Panc1 (cell line): ENCODE data around the gene MYO3B. TPM values are rescaled to one million over a fixed set of nuclear protein-coding genes. Genes with fewer than 3 reads are reported as not detected.

Experiments used
- ATAC-seq: fragments of 200-7000 bp; cut with Tn5 transposase; 2 replicates; pipeline ENCODE4 v1.9.1; 2020; ENCODE audit warnings: mild to moderate bottlenecking, moderate library complexity
- BruUV-seq: library from RNA; stranded (reverse); fragments of 400-500 nt; replicated peaks from 2 replicates; lab custom pipeline; 2021; lab: Mats Ljungman, UMichigan
- CTCF ChIA-PET: fragments of 300-600 bp; sonication (Branson Sonifier 250); formaldehyde crosslinking; loops from one replicate; lab custom pipeline; 2022; ENCODE audit warnings: antibody characterized with exemption; lab: Charles Lee
- POLR2A ChIA-PET: fragments of 300-600 bp; sonication (Branson Sonifier 250); formaldehyde crosslinking; loops from one replicate; lab custom pipeline; 2022; ENCODE audit warnings: antibody characterized with exemption; lab: Charles Lee
- DNase-seq: peaks from one replicate; pipeline ENCODE4 v3.0.0-alpha.2; 2010; ENCODE audit warnings: low read depth, low spot score
- H3K27ac ChIP-seq: 2 replicates; pipeline ENCODE4 v1.5.1; 2011; ENCODE audit warnings: mild to moderate bottlenecking, low read length, inconsistent platforms
- H3K27me3 ChIP-seq: fragments of 200-500 bp; sonication (Bioruptor generic); 2 replicates; pipeline ENCODE4 v1.6.0; 2014; ENCODE audit warnings: low read length, inconsistent platforms; ENCODE audit not compliant: control insufficient read depth, insufficient read depth
- H3K36me3 ChIP-seq: fragments of 200-500 bp; sonication (Bioruptor generic); 2 replicates; pipeline ENCODE4 v1.5.1; 2014; ENCODE audit warnings: inconsistent platforms, mild to moderate bottlenecking, low read length, moderate library complexity; ENCODE audit not compliant: control insufficient read depth, insufficient read depth
- H3K4me1 ChIP-seq: 2 replicates; pipeline ENCODE4 v1.5.1; 2011; ENCODE audit warnings: inconsistent platforms, mild to moderate bottlenecking, low read length, moderate library complexity; ENCODE audit not compliant: control insufficient read depth, insufficient read depth
- H3K4me3 ChIP-seq, 2 experiments: 2 replicates each; pipeline ENCODE4 v1.5.1; 2011 to 2012; ENCODE audit warnings: low read depth in 2 of 2, low read length in 2 of 2, mild to moderate bottlenecking in 2 of 2, inconsistent platforms in 1 of 2, moderate library complexity in 1 of 2
- H3K9me3 ChIP-seq: fragments of 200-500 bp; sonication (Bioruptor generic); 2 replicates; pipeline ENCODE4 v1.5.1; 2014; ENCODE audit warnings: low read depth, mild to moderate bottlenecking, inconsistent platforms, low read length, moderate library complexity; ENCODE audit not compliant: control insufficient read depth, insufficient read depth
- CTCF ChIP-seq: fragments of 450-650 bp; IDR thresholded peaks from 2 replicates; pipeline ENCODE4 v1.5.1; 2017; ENCODE audit warnings: mild to moderate bottlenecking
- POLR2AphosphoS5 ChIP-seq: IDR thresholded peaks from 2 replicates; pipeline ENCODE4 v1.6.1; 2012; ENCODE audit warnings: mild to moderate bottlenecking, low read depth, low read length, moderate library complexity
- REST ChIP-seq, 2 experiments: IDR thresholded peaks; 2 replicates each; pipeline ENCODE4 v1.6.1; 2011 to 2012; ENCODE audit warnings: low read depth in 2 of 2, control low read depth in 1 of 2, low read length in 1 of 2, mild to moderate bottlenecking in 1 of 2, moderate library complexity in 1 of 2; ENCODE audit not compliant: insufficient read depth in 1 of 2
- SIN3A ChIP-seq: IDR thresholded peaks from 2 replicates; pipeline ENCODE4 v1.6.1; 2012; ENCODE audit warnings: low read depth, mild to moderate bottlenecking, low read length, moderate library complexity, borderline replicate concordance; ENCODE audit not compliant: insufficient read depth
- TCF7L2 ChIP-seq: IDR thresholded peaks from 2 replicates; pipeline ENCODE4 v1.6.1; 2011; ENCODE audit warnings: mild to moderate bottlenecking, low read depth, low read length, inconsistent platforms
- in situ Hi-C: cut with HindIII; loops from 2 replicates; pipeline ENCODE4 v1.10.0; 2016; ENCODE audit warnings: low sequenced_read_pairs, low pct_unique_long_range_greater_than_20kb
- intact Hi-C: fragments of 100-400 bp; cut with micrococcal nuclease; formaldehyde crosslinking; loops from one replicate; pipeline ENCODE4 v1.10.0; 2022; ENCODE audit not compliant: unreplicated experiment
- total RNA-seq: library from RNA; stranded (reverse); gene quantifications from one replicate; pipeline ENCODE4 v1.2.1, GENCODE V29; 2021; ENCODE audit not compliant: unreplicated experiment

Gene MYO3B
- total RNA-seq, 1 experiment from 2014 or later = 0.05 TPM

GRCh38 chr2:170264865-170265264 lies 86.9 kb downstream of the MYO3B start:
- POLR2A ChIA-PET = no interaction called here
- H3K4me3 ChIP-seq = no peak overlapping the region
- no peak for ATAC-seq
- no peak for TF ChIP-seq POLR2AphosphoS5
- TF ChIP-seq REST (IDR thresholded peaks at IDR 0.05; ENCODE audit: insufficient read depth in 1 of 2, low read depth in 2 of 2, low read length in 1 of 2) = no peak
- TF ChIP-seq CTCF = no peak
- no peak for TF ChIP-seq SIN3A
- TF ChIP-seq TCF7L2 = no peak
- in situ Hi-C loops (no loop called here), intact Hi-C loops (no loop called here)
- H3K27me3 ChIP-seq = no peaks in the 10 kb centered on the region
- H3K36me3 ChIP-seq = no peaks in the 10 kb centered on the region
- no TSS peak for BruUV-seq
- H3K9me3 ChIP-seq = no peaks in the 10 kb centered on the region
- no peak for DNase-seq
- CTCF ChIA-PET = no interaction called here
- no peak overlapping the region for H3K27ac ChIP-seq
- no peaks in the 10 kb centered on the region for H3K4me1 ChIP-seq

- ATAC-seq (no peak), DNase-seq (no peak)
- H3K27me3 ChIP-seq = no peaks in the 10 kb centered on the region
- no peak overlapping the region for H3K4me3 ChIP-seq
- CTCF ChIA-PET = no interaction called here
- no TSS peak for BruUV-seq
- no peak for TF ChIP-seq POLR2AphosphoS5
- no peak for TF ChIP-seq TCF7L2
- TF ChIP-seq SIN3A = no peak
- no peak for TF ChIP-seq CTCF
- no peak for TF ChIP-seq REST (IDR thresholded peaks at IDR 0.05; ENCODE audit: insufficient read depth in 1 of 2, low read depth in 2 of 2, low read length in 1 of 2)
- in situ Hi-C loops (no loop called here), intact Hi-C loops (no loop called here)
- POLR2A ChIA-PET = no interaction called here
- no peaks in the 10 kb centered on the region for H3K9me3 ChIP-seq
- H3K36me3 ChIP-seq = no peaks in the 10 kb centered on the region
- no peaks in the 10 kb centered on the region for H3K4me1 ChIP-seq
- H3K27ac ChIP-seq = no peak overlapping the region
These were observed 87.4 kb downstream of the MYO3B start for GRCh38 chr2:170265321-170265720.
